K562 (cell line): ENCODE results near the gene BCAP31. TPM values are rescaled to one million over a fixed set of nuclear protein-coding genes. Genes with fewer than 3 reads are reported as not detected.

ENCODE experiments used
- PBX2 ChIP-seq, 2 experiments: IDR thresholded peaks in 1 of 2; conservative IDR thresholded peaks in 1 of 2; 2 replicates each; pipeline ENCODE4 v1.6.1; 2016; ENCODE audit warnings: low read depth in 2 of 2, mild to moderate bottlenecking in 1 of 2, missing compliant biosample characterization in 1 of 2, missing genetic modification characterization in 1 of 2, moderate library complexity in 1 of 2
- TCF15 ChIP-seq: fragments of 250-450 bp; sonication (Bioruptor Pico); IDR thresholded peaks from 2 replicates; pipeline ENCODE4 v1.8.0; 2022; ENCODE audit warnings: moderate library complexity, mild to moderate bottlenecking, inconsistent platforms
- ZNF512 ChIP-seq: IDR thresholded peaks from 2 replicates; pipeline ENCODE4 v1.6.1; 2016; ENCODE audit warnings: missing genetic modification characterization, missing compliant biosample characterization
- polyA plus RNA-seq, 8 experiments: library from polyadenylated mRNA; depleted of rRNA in 4 of 8; stranded (reverse) in 5 of 8; unstranded in 3 of 8; fragments of >200 nt; fragmentation: Nextera tagmentation in 2 of 8; fragmentation: Illumina TruSeq in 1 of 8; extraction: Ambion mirVana in 2 of 8; extraction: Trizol in 1 of 8; gene quantifications; 2 replicates each; pipeline versions ENCODE4 v1.2.1 to v1.2.3, GENCODE V29; 2011 to 2014; ENCODE audit warnings: inconsistent platforms in 1 of 8, missing spikeins in 1 of 8
- total RNA-seq, 7 experiments: library from RNA; depleted of rRNA in 6 of 7; stranded (reverse); fragments of >200 nt in 6 of 7; fragmentation: Illumina TruSeq in 2 of 7; extraction: Trizol in 2 of 7; gene quantifications; 2 replicates each; pipeline versions ENCODE4 v1.2.1 to v1.2.3, GENCODE V29; 2011 to 2021; ENCODE audit warnings: low replicate concordance in 1 of 7
- TF ChIP-seq, protein P1 (sequence below), 2 experiments: fragments of 450-650 bp; IDR thresholded peaks; 2 replicates each; pipeline ENCODE4 v1.6.1; 2018; ENCODE audit warnings: mild to moderate bottlenecking in 2 of 2, low read depth in 1 of 2; ENCODE audit not compliant: partially characterized antibody in 2 of 2
- TF ChIP-seq, protein P2 (sequence below): fragments of 450-650 bp; IDR thresholded peaks from 2 replicates; pipeline ENCODE4 v1.7.1; 2018; ENCODE audit warnings: mild to moderate bottlenecking, low read depth; ENCODE audit not compliant: partially characterized antibody

Gene BCAP31
- total and polyA plus RNA-seq, 9 of the 15 experiments (the other 6 are each of a cell fraction or from before 2014, with no cell fraction given), result 156 to 683 (median 188) TPM

DNA sequence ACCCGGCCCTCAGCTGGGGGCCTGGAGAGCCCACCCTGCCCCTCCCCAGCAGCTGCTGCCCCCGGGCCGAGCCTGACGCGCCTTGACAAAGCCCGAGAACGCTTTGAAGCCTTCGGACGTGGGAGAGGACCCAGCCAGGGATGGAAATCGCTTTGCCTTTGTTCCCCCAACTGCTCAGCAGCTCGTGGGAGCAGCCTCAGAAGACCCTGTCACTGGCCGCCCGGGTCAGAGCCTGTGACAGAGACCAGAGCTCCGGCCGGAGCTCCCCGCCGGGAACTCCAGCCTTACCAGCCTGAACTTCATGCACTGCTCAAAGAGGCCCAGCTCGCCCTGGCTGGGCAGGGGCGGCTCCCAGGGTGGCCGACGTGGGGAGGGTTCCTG is 39.0 kb downstream of the BCAP31 start (continued):
- TF ChIP-seq, protein P1, sequence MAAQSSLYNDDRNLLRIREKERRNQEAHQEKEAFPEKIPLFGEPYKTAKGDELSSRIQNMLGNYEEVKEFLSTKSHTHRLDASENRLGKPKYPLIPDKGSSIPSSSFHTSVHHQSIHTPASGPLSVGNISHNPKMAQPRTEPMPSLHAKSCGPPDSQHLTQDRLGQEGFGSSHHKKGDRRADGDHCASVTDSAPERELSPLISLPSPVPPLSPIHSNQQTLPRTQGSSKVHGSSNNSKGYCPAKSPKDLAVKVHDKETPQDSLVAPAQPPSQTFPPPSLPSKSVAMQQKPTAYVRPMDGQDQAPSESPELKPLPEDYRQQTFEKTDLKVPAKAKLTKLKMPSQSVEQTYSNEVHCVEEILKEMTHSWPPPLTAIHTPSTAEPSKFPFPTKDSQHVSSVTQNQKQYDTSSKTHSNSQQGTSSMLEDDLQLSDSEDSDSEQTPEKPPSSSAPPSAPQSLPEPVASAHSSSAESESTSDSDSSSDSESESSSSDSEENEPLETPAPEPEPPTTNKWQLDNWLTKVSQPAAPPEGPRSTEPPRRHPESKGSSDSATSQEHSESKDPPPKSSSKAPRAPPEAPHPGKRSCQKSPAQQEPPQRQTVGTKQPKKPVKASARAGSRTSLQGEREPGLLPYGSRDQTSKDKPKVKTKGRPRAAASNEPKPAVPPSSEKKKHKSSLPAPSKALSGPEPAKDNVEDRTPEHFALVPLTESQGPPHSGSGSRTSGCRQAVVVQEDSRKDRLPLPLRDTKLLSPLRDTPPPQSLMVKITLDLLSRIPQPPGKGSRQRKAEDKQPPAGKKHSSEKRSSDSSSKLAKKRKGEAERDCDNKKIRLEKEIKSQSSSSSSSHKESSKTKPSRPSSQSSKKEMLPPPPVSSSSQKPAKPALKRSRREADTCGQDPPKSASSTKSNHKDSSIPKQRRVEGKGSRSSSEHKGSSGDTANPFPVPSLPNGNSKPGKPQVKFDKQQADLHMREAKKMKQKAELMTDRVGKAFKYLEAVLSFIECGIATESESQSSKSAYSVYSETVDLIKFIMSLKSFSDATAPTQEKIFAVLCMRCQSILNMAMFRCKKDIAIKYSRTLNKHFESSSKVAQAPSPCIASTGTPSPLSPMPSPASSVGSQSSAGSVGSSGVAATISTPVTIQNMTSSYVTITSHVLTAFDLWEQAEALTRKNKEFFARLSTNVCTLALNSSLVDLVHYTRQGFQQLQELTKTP (IDR thresholded peaks at IDR 0.05; ENCODE audit: low read depth in 1 of 2, partially characterized antibody in 2 of 2), result no peak
- TF ChIP-seq, protein P2, sequence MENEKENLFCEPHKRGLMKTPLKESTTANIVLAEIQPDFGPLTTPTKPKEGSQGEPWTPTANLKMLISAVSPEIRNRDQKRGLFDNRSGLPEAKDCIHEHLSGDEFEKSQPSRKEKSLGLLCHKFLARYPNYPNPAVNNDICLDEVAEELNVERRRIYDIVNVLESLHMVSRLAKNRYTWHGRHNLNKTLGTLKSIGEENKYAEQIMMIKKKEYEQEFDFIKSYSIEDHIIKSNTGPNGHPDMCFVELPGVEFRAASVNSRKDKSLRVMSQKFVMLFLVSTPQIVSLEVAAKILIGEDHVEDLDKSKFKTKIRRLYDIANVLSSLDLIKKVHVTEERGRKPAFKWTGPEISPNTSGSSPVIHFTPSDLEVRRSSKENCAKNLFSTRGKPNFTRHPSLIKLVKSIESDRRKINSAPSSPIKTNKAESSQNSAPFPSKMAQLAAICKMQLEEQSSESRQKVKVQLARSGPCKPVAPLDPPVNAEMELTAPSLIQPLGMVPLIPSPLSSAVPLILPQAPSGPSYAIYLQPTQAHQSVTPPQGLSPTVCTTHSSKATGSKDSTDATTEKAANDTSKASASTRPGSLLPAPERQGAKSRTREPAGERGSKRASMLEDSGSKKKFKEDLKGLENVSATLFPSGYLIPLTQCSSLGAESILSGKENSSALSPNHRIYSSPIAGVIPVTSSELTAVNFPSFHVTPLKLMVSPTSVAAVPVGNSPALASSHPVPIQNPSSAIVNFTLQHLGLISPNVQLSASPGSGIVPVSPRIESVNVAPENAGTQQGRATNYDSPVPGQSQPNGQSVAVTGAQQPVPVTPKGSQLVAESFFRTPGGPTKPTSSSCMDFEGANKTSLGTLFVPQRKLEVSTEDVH, result no peak
- TF ChIP-seq ZNF512, result no peak
- no peak for TF ChIP-seq TCF15 (CRISPR knock-in tag)
- no peak for TF ChIP-seq PBX2 (CRISPR knock-in tag; IDR thresholded peaks at IDR 0.05; ENCODE audit: low read depth)
- TF ChIP-seq PBX2 (tag; conservative IDR thresholded peaks at IDR 0.05; ENCODE audit: low read depth), result no peak
